Keratinocyte (primary cell): ENCODE results near the gene TLE1. TPM values are rescaled to one million over a fixed set of nuclear protein-coding genes. Genes with fewer than 3 reads are reported as not detected.
"Not testable (repeated sequence)": the region's sequence is repeated elsewhere in the genome, so short reads cannot be mapped to it uniquely, and the experiment has no call there.

ENCODE experiments used
- DNase-seq: peaks from one replicate; pipeline ENCODE4 v3.0.0-alpha.2; 2011; ENCODE audit warnings: low read depth, missing footprints, low spot score
- FAIRE-seq: peaks from 2 replicates; lab custom pipeline; 2011; peaks lifted over from hg19 to GRCh38; lab: Jason Lieb, UNC
- H2AFZ ChIP-seq: 2 replicates; pipeline ENCODE4 v1.6.0; 2012; ENCODE audit warnings: low read length, control low read depth, inconsistent platforms; ENCODE audit not compliant: control insufficient read depth
- H3K27ac ChIP-seq: 2 replicates; pipeline ENCODE4 v1.5.1; 2011; ENCODE audit warnings: low read length; ENCODE audit not compliant: control insufficient read depth, insufficient read depth
- H3K27me3 ChIP-seq: 3 replicates; pipeline ENCODE4 v1.6.0; 2011; ENCODE audit warnings: low read length; ENCODE audit not compliant: control insufficient read depth, insufficient read depth; ENCODE audit errors: extremely low read depth
- H3K36me3 ChIP-seq, 2 experiments: 2 replicates in 1 of 2; 3 replicates in 1 of 2; pipeline ENCODE4 v1.5.1; 2011; ENCODE audit warnings: low read length in 2 of 2, mild to moderate bottlenecking in 1 of 2; ENCODE audit not compliant: control insufficient read depth in 2 of 2, insufficient read depth in 2 of 2; ENCODE audit errors: extremely low read depth in 1 of 2
- H3K4me1 ChIP-seq: 3 replicates; pipeline ENCODE4 v1.5.1; 2011; ENCODE audit warnings: low read length; ENCODE audit not compliant: control insufficient read depth, insufficient read depth; ENCODE audit errors: extremely low read depth
- H3K4me2 ChIP-seq: 3 replicates; pipeline ENCODE4 v1.6.0; 2011; ENCODE audit warnings: low read depth, low read length; ENCODE audit not compliant: control insufficient read depth, insufficient read depth; ENCODE audit errors: extremely low read depth
- H3K4me3 ChIP-seq, 3 experiments: fragments of 200-600 bp in 1 of 3; sonication (generic) in 1 of 3; 2 replicates in 2 of 3; 3 replicates in 1 of 3; pipeline ENCODE4 v1.5.1; 2011 to 2016; ENCODE audit warnings: low read length in 3 of 3, mild to moderate bottlenecking in 3 of 3, control low read depth in 2 of 3, inconsistent platforms in 1 of 3, low read depth in 1 of 3, mixed read lengths in 1 of 3, mixed run types in 1 of 3, moderate library complexity in 1 of 3; ENCODE audit not compliant: control insufficient read depth in 2 of 3, insufficient read depth in 2 of 3; ENCODE audit errors: extremely low read depth in 1 of 3
- H3K79me2 ChIP-seq: 2 replicates; pipeline ENCODE4 v1.6.0; 2012; ENCODE audit warnings: low read length; ENCODE audit not compliant: control insufficient read depth, insufficient read depth
- H3K9ac ChIP-seq: 3 replicates; pipeline ENCODE4 v1.6.0; 2011; ENCODE audit warnings: low read length; ENCODE audit not compliant: control insufficient read depth, insufficient read depth; ENCODE audit errors: extremely low read depth
- H3K9me1 ChIP-seq: 3 replicates; pipeline ENCODE4 v1.6.0; 2011; ENCODE audit warnings: low read length; ENCODE audit not compliant: control insufficient read depth, insufficient read depth; ENCODE audit errors: extremely low read depth
- H3K9me3 ChIP-seq: 2 replicates; pipeline ENCODE4 v1.5.1; 2012; ENCODE audit warnings: low read depth, low read length; ENCODE audit not compliant: control insufficient read depth
- H4K20me1 ChIP-seq: 3 replicates; pipeline ENCODE4 v1.6.0; 2011; ENCODE audit warnings: low read length; ENCODE audit not compliant: control insufficient read depth, insufficient read depth; ENCODE audit errors: extremely low read depth
- EZH2 ChIP-seq: IDR thresholded peaks from one replicate; pipeline ENCODE4 v1.6.1; 2012; ENCODE audit warnings: inconsistent platforms, mild to moderate bottlenecking, low read length, moderate library complexity
- dilution Hi-C: fragments of 300-500 bp; cut with MboI; formaldehyde crosslinking; loops from one replicate; pipeline ENCODE4 v1.7.0; 2020; ENCODE audit warnings: low sequenced_read_pairs; ENCODE audit not compliant: extremely low pct_ligation_motif_present
- polyA minus RNA-seq, 3 experiments: library from RNA; depleted of rRNA, polyadenylated mRNA; stranded (reverse); fragments of >200 nt; gene quantifications; 1 replicate in 1 of 3; 2 replicates in 1 of 3; 3 replicates in 1 of 3; pipeline ENCODE4 v1.2.3, GENCODE V29; 2011
- polyA plus RNA-seq, 5 experiments: library from polyadenylated mRNA; depleted of rRNA in 3 of 5; stranded (reverse) in 3 of 5; stranded (forward) in 1 of 5; unstranded in 1 of 5; fragments of >200 nt; gene quantifications; 1 replicate in 1 of 5; 2 replicates in 3 of 5; 3 replicates in 1 of 5; pipeline versions ENCODE4 v1.2.1 to v1.2.3, GENCODE V29; 2011 to 2012; ENCODE audit warnings: missing spikeins in 2 of 5, low read depth in 1 of 5, low replicate concordance in 1 of 5
- TF ChIP-seq, protein P1 (sequence below), 3 experiments: IDR thresholded peaks in 1 of 3; conservative IDR thresholded peaks in 1 of 3; optimal IDR thresholded peaks in 1 of 3; 2 replicates in 2 of 3; 3 replicates in 1 of 3; pipeline versions ENCODE3 to v1.5.1; 2011; ENCODE audit warnings: low read length in 3 of 3, mild to moderate bottlenecking in 3 of 3, moderate library complexity in 2 of 3, control low read depth in 1 of 3, inconsistent platforms in 1 of 3; ENCODE audit not compliant: insufficient read depth in 2 of 3; ENCODE audit errors: extremely low read depth in 1 of 3

The TLE1 gene
- polyA plus RNA-seq: 26.9 to 31.5 TPM (median 29.6 TPM) in 3 replicates
- 23.5 TPM for polyA plus RNA-seq (2011; ENCODE audit: low read depth)
- 25.8 and 30.5 TPM in 2 replicates for polyA plus RNA-seq (2011; cell fraction: cytosol; rRNA removed)
- polyA plus RNA-seq (2011; cell fraction: nucleus; rRNA removed): 41.2 and 42.5 TPM in 2 replicates
- 23.4 and 40.7 TPM in 2 replicates for polyA plus RNA-seq (2012; ENCODE audit: low replicate concordance)
- polyA minus RNA-seq: 26.8 to 35.0 TPM (median 33.2 TPM) in 3 replicates
- polyA minus RNA-seq (2011; cell fraction: cytosol; rRNA and poly(A)+ RNA removed): 23.2 TPM
- polyA minus RNA-seq (2011; cell fraction: nucleus; rRNA and poly(A)+ RNA removed): 31.1 and 32.7 TPM in 2 replicates

DNA sequence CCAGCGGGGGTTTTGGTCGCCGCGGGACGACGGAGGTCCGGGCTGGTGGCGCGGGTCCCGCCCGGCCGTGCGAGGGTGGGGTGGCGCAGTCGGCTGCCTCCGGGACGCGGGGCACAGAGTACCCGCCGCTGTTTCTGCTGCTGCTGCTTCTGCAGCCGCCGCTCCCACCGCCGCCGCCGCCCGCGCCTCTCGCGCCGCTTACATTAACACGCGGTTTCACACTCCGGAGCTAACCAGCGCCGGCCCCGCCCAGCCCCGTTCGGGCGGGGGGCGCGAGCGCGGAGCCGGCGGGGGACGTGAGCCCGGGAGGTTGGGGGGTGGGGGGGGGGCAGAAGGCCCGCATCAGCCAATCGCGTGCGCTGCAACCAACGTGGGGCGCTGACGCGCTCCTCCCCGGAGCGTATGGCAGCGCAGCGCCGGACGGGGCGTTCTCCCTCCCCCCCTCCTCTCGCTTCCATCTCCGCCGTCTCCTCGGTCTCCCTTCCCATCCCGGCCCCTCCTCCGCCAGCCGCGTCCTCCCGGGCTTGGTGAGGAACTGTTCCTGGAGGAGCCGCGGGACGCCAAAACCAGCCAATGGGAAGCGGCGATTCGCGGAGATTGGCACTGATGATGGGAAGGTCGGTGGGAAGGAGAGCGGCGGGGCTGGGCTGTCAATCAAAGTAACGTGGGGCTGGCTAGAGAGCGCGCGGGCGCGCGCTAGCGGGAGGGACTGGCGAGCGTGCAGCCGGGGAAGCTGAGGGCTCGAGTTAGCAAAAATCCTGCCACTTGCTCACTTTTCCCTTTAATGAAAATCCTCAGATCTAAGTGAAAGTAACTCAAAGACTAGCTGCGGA is at the start of gene TLE1:
TSS of gene TLE1 (minus strand) at position 205 of the 833 bp plus-strand sequence. CDS start 1,307 bp downstream, outside the sequence.
- peaks cover 44% of the 10 kb centered on the region for H3K79me2 ChIP-seq
- DNase-seq (peak; percentile 95), FAIRE-seq (peak; percentile 66)
- dilution Hi-C loops: no loop called here
- H3K27me3 ChIP-seq: no peaks in the 10 kb centered on the region
- peak within 1 kb of the TSS; percentile 87 for H3K9ac ChIP-seq
- no peaks in the 10 kb centered on the region for H3K9me3 ChIP-seq
- H3K9me1 ChIP-seq: no peaks in the 10 kb centered on the region
- peaks cover 25% of the 10 kb centered on the region for H3K4me1 ChIP-seq
- H3K4me3 ChIP-seq: peak within 1 kb of the TSS; percentile 75 to 87 (median 80)
- peaks cover 6% of the 10 kb centered on the region for H4K20me1 ChIP-seq
- TF ChIP-seq EZH2: no peak
- TF ChIP-seq, protein P1, sequence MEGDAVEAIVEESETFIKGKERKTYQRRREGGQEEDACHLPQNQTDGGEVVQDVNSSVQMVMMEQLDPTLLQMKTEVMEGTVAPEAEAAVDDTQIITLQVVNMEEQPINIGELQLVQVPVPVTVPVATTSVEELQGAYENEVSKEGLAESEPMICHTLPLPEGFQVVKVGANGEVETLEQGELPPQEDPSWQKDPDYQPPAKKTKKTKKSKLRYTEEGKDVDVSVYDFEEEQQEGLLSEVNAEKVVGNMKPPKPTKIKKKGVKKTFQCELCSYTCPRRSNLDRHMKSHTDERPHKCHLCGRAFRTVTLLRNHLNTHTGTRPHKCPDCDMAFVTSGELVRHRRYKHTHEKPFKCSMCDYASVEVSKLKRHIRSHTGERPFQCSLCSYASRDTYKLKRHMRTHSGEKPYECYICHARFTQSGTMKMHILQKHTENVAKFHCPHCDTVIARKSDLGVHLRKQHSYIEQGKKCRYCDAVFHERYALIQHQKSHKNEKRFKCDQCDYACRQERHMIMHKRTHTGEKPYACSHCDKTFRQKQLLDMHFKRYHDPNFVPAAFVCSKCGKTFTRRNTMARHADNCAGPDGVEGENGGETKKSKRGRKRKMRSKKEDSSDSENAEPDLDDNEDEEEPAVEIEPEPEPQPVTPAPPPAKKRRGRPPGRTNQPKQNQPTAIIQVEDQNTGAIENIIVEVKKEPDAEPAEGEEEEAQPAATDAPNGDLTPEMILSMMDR (optimal IDR thresholded peaks at IDR 0.05 in 1 of 3, IDR thresholded peaks at IDR 0.05 in 1 of 3, conservative IDR thresholded peaks at IDR 0.05 in 1 of 3; ENCODE audit: extremely low read depth in 1 of 3, insufficient read depth in 2 of 3, low read length in 3 of 3): peak in 1 of 3 experiments; percentile 5
- H2AFZ ChIP-seq: peak within 1 kb of the TSS; percentile 81
- H3K36me3 ChIP-seq: no peaks in the 10 kb centered on the region
- H3K4me2 ChIP-seq: peak within 1 kb of the TSS; percentile 94
- H3K27ac ChIP-seq: peak within 1 kb of the TSS; percentile 83

DNA sequence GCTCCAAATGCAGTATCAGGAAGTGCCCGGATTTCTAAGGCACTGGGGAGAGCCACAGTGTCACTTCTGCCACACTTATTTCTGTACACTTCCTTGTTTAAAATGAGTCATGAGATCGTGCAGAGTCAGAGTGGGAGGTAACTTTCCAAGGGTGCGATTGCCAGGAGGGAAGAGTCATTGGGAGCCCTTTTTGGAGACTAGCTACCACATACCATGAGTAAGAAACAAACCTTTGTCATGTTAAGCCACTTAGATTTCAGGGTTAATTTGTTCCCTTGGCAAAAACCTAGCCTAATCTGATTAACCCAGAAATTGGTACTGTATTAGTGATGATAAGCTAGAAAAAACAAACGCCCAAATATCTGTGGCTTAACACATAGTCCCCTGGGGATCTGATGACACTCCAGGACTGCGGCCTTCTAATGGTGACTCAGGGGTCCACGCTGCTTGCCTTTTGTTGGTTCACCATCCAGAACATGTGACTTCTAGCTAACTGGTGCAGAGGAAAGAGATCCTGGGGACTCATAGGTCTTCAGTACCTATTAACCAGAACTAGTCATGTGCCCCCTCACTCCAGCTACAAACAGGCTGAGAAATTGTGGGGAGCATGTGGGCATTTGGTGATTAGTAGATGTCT is 48.6 kb upstream of the TLE1 start:
- no peaks in the 10 kb centered on the region for H3K36me3 ChIP-seq
- FAIRE-seq: peak; percentile 88
- H3K4me1 ChIP-seq: peaks cover 7% of the 10 kb centered on the region
- H4K20me1 ChIP-seq: no peaks in the 10 kb centered on the region
- H3K79me2 ChIP-seq: no peaks in the 10 kb centered on the region
- no peaks in the 10 kb centered on the region for H3K9me1 ChIP-seq
- H3K4me2 ChIP-seq: peak overlapping the region; percentile 34
- no peak for TF ChIP-seq EZH2
- TF ChIP-seq, protein P1 (optimal IDR thresholded peaks at IDR 0.05 in 1 of 3, IDR thresholded peaks at IDR 0.05 in 1 of 3, conservative IDR thresholded peaks at IDR 0.05 in 1 of 3; ENCODE audit: extremely low read depth in 1 of 3, insufficient read depth in 2 of 3, low read length in 3 of 3): no peak
- H3K4me3 ChIP-seq: no peak overlapping the region
- no peak overlapping the region for H3K27ac ChIP-seq
- H3K9ac ChIP-seq: no peak overlapping the region
- dilution Hi-C loops: no loop called here
- no peaks in the 10 kb centered on the region for H3K9me3 ChIP-seq
- no peak overlapping the region for H2AFZ ChIP-seq
- no peaks in the 10 kb centered on the region for H3K27me3 ChIP-seq
- peak; percentile 4 for DNase-seq

DNA sequence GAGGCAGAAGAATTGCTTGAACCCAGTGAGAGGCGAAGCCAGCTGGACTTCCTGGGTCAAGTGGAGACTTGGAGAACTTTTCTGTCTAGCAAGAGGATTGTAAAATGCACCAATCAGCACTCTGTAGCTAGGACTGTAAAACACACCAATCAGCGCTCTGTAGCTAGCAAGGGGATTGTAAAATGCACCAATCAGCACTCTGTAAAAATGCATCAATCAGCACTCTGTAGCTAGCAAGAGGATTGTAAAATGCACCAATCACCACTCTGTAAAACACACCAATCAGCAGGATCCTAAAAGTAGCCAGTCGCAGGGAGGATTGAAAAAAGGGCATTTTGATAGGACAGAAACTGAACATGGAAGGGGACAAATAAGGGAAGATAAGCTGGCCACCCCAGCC is 41.2 kb upstream of the TLE1 start:
- H3K9me1 ChIP-seq, H3K9ac ChIP-seq, H3K4me1 ChIP-seq, H3K27ac ChIP-seq, H3K4me3 ChIP-seq, H3K79me2 ChIP-seq, H3K27me3 ChIP-seq, dilution Hi-C loops, H4K20me1 ChIP-seq, FAIRE-seq, H3K4me2 ChIP-seq, H2AFZ ChIP-seq, DNase-seq, H3K9me3 ChIP-seq, H3K36me3 ChIP-seq: not testable (repeated sequence)
